HepG2 (cell line): ENCODE results near the gene PTPRM. TPM values are rescaled to one million over a fixed set of nuclear protein-coding genes. Genes with fewer than 3 reads are reported as not detected.
A peak's percentile ranks its signal among the peaks of the same experiment; 100 is the strongest.

Source experiments
- CEBPB ChIP-seq: IDR thresholded peaks from 2 replicates; pipeline ENCODE4 v1.6.1; 2011; ENCODE audit warnings: low read depth, low read length, improper control_type of control experiment, borderline replicate concordance
- FOXJ3 ChIP-seq: sonication (generic); formaldehyde crosslinking; IDR thresholded peaks from 2 replicates; pipeline ENCODE4 v1.4.0; 2020; ENCODE audit warnings: missing genetic modification reagents, mild to moderate bottlenecking, borderline replicate concordance
- GZF1 ChIP-seq: sonication (generic); formaldehyde crosslinking; IDR thresholded peaks from 2 replicates; pipeline ENCODE4 v1.5.1; 2020; ENCODE audit warnings: mild to moderate bottlenecking, missing genetic modification reagents
- HDAC2 ChIP-seq: sonication (generic); formaldehyde crosslinking; IDR thresholded peaks from 2 replicates; pipeline ENCODE4 v1.4.0; 2020; ENCODE audit warnings: missing genetic modification reagents
- ISL2 ChIP-seq: sonication (generic); formaldehyde crosslinking; IDR thresholded peaks from 2 replicates; pipeline ENCODE4 v1.5.0; 2020; ENCODE audit warnings: missing genetic modification reagents
- KLF11 ChIP-seq: IDR thresholded peaks from 2 replicates; pipeline ENCODE4 v1.6.1; 2016; ENCODE audit warnings: missing compliant biosample characterization
- MATR3 ChIP-seq: sonication (generic); formaldehyde crosslinking; IDR thresholded peaks from 2 replicates; pipeline ENCODE4 v1.4.0; 2020; ENCODE audit warnings: missing genetic modification reagents
- MBD4 ChIP-seq: IDR thresholded peaks from 2 replicates; pipeline ENCODE4 v1.6.1; 2012; ENCODE audit warnings: low read length, inconsistent platforms, borderline replicate concordance
- NCOA2 ChIP-seq: sonication (generic); formaldehyde crosslinking; IDR thresholded peaks from 2 replicates; pipeline ENCODE4 v1.8.0; 2022; ENCODE audit warnings: inconsistent platforms
- RARA ChIP-seq: IDR thresholded peaks from 2 replicates; pipeline ENCODE4 v1.6.1; 2016; ENCODE audit warnings: missing genetic modification reagents, missing compliant biosample characterization
- RELA ChIP-seq: sonication (generic); formaldehyde crosslinking; IDR thresholded peaks from 2 replicates; pipeline ENCODE4 v1.4.0; 2020; ENCODE audit warnings: missing genetic modification reagents
- SIN3A ChIP-seq: IDR thresholded peaks from 2 replicates; pipeline ENCODE4 v1.6.1; 2011; ENCODE audit warnings: low read depth, mild to moderate bottlenecking, control low read depth, low read length, borderline replicate concordance
- SMARCC2 ChIP-seq: fragments of 450-650 bp; IDR thresholded peaks from 2 replicates; pipeline ENCODE4 v1.6.1; 2017; ENCODE audit warnings: antibody characterized with exemption, mild to moderate bottlenecking
- SOX13 ChIP-seq, 3 experiments: fragments of 450-650 bp in 1 of 3; sonication (generic) in 1 of 3; formaldehyde crosslinking in 1 of 3; IDR thresholded peaks in 2 of 3; conservative IDR thresholded peaks in 1 of 3; 2 replicates each; pipeline versions ENCODE4 v1.5.0 to v1.6.1; 2016 to 2020; ENCODE audit warnings: antibody characterized with exemption in 1 of 3, mild to moderate bottlenecking in 1 of 3, missing compliant biosample characterization in 1 of 3, missing genetic modification reagents in 1 of 3, moderate library complexity in 1 of 3
- ZBTB7B ChIP-seq: sonication (generic); formaldehyde crosslinking; IDR thresholded peaks from 2 replicates; pipeline ENCODE4 v1.4.0; 2020; ENCODE audit warnings: missing genetic modification reagents
- ZFP1 ChIP-seq: IDR thresholded peaks from 2 replicates; pipeline ENCODE4 v1.6.1; 2016
- ZNF256 ChIP-seq: sonication (generic); formaldehyde crosslinking; conservative IDR thresholded peaks from 2 replicates; pipeline ENCODE4 v1.4.0; 2020; ENCODE audit warnings: missing genetic modification reagents
- ZNF292 ChIP-seq: sonication (generic); formaldehyde crosslinking; IDR thresholded peaks from 2 replicates; pipeline ENCODE4 v1.8.1; 2022; ENCODE audit warnings: mild to moderate bottlenecking, low read depth, missing genetic modification reagents, borderline replicate concordance
- ZNF496 ChIP-seq: sonication (generic); formaldehyde crosslinking; IDR thresholded peaks from 2 replicates; pipeline ENCODE4 v1.8.1; 2023; ENCODE audit warnings: mild to moderate bottlenecking, moderate library complexity, missing genetic modification reagents; ENCODE audit not compliant: insufficient replicate concordance
- ZNF572 ChIP-seq: sonication (generic); formaldehyde crosslinking; IDR thresholded peaks from 2 replicates; pipeline ENCODE4 v1.5.1; 2020; ENCODE audit warnings: mild to moderate bottlenecking, missing genetic modification reagents
- ZNF720 ChIP-seq: sonication (generic); formaldehyde crosslinking; IDR thresholded peaks from 2 replicates; pipeline ENCODE4 v1.4.0; 2020; ENCODE audit warnings: missing genetic modification reagents
- ZNF773 ChIP-seq: sonication (generic); formaldehyde crosslinking; IDR thresholded peaks from 2 replicates; pipeline ENCODE4 v1.4.0; 2020; ENCODE audit warnings: missing genetic modification reagents, borderline replicate concordance
- ZSCAN29 ChIP-seq: sonication (generic); formaldehyde crosslinking; conservative IDR thresholded peaks from 2 replicates; pipeline ENCODE4 v1.4.0; 2020; ENCODE audit warnings: mild to moderate bottlenecking, missing genetic modification reagents
- polyA plus RNA-seq, 8 experiments: library from polyadenylated mRNA; depleted of rRNA in 3 of 8; stranded (reverse) in 7 of 8; unstranded in 1 of 8; fragments of >200 nt; fragmentation: Illumina TruSeq in 4 of 8; extraction: Trizol in 4 of 8; gene quantifications; 2 replicates each; pipeline versions ENCODE4 v1.2.1 to v1.2.3, GENCODE V29; 2011 to 2016; ENCODE audit warnings: low read depth in 4 of 8, missing spikeins in 1 of 8, mixed read lengths in 1 of 8; ENCODE audit not compliant: insufficient read depth in 1 of 8
- total RNA-seq, 5 experiments: library from RNA; depleted of rRNA; stranded (reverse); fragments of >200 nt; fragmentation: Illumina TruSeq; extraction: Trizol; gene quantifications; 2 replicates each; pipeline ENCODE4 v1.2.3, GENCODE V29; 2016; ENCODE audit warnings: low read depth in 1 of 5
- TF ChIP-seq, protein P1 (sequence below): conservative IDR thresholded peaks from 2 replicates; pipeline ENCODE4 v1.6.1; 2018; ENCODE audit warnings: missing genetic modification reagents
- TF ChIP-seq, protein P2 (sequence below): sonication (generic); formaldehyde crosslinking; IDR thresholded peaks from 2 replicates; pipeline ENCODE4 v1.4.0; 2020; ENCODE audit warnings: missing genetic modification reagents
- TF ChIP-seq, protein P3 (sequence below): sonication (generic); formaldehyde crosslinking; IDR thresholded peaks from 2 replicates; pipeline ENCODE4 v1.4.0; 2020; ENCODE audit warnings: mild to moderate bottlenecking, missing genetic modification reagents

Gene PTPRM
- total and polyA plus RNA-seq, 2 of the 13 experiments (the other 11 are each of a cell fraction or from before 2014, with no cell fraction given) = 12.6 to 108 TPM

DNA sequence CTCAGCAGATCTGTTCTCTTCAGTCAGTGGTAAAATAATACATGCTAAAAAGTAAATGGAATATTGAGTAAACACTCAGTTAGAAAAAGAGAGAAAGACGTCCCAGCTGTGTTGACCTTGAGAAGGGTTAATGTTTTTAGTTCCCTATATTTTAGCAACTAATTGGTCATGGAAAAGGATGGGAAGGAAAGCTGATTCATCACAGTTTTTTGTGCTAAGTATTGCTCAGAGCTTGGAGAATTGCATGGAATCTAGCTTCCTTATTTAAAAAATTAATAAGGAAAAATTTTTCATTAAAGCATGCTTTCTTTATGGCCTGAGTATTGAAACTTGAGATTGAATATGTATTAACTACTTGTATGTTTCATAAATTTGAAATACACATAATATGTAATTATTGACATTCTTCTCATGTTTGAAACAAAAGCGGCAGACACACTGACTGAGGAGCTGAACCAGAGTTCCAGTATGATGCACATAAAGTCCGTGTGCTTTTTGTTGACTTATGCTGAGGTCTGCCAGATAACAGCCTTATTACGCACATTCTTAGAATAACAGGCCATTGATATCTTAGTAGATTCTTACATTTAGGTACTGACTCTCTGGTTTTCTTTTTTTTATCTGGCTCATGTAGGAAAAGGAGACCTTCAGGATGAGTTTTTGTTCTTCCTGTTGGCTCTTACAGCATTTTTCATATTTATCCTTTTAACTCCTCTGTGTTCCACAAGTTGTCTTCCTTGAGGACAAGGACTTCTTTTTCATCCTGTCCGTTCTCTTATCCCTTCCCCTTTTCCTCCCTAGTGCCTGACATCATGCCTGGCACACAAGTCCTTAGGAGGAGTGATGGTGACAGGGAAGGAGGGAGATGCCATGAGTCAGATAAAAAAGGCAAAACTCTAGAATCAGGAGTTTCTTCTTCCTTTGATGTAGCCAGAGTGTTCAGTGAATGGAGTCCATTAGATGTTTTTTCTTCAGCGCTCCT is 194.1 kb downstream of the PTPRM start (continued):
- TF ChIP-seq SMARCC2 (no peak), SOX13 (IDR thresholded peaks at IDR 0.05) (no peak), SOX13 (CRISPR knock-in tag; conservative IDR thresholded peaks at IDR 0.05 in 1 of 2, IDR thresholded peaks at IDR 0.05 in 1 of 2) (peak in 1 of 2 experiments; percentile 60; a peak in 1 of 4 replicates), KLF11 (CRISPR knock-in tag) (no peak), ISL2 (CRISPR knock-in tag) (peak; percentile 54), HDAC2 (CRISPR knock-in tag) (0 out of 2 replicates have a peak, but pooled peaks have one; percentile 30), ZNF572 (no peak), ZNF292 (CRISPR knock-in tag) (no peak), GZF1 (CRISPR knock-in tag) (no peak), ZNF256 (CRISPR knock-in tag) (no peak), ZSCAN29 (CRISPR knock-in tag) (0 out of 2 replicates have a peak, but pooled peaks have one; percentile 29), FOXJ3 (no peak), ZNF496 (CRISPR knock-in tag) (no peak), ZNF773 (CRISPR knock-in tag) (no peak), ZFP1 (CRISPR knock-in tag) (no peak), NCOA2 (no peak; the same call in 1 of the 2 replicates), MATR3 (no peak), ZBTB7B (CRISPR knock-in tag) (no peak), RARA (CRISPR knock-in tag) (peak; percentile 22; the same call in 1 of the 2 replicates), SIN3A (no peak), MBD4 (no peak), CEBPB (no peak), ZNF720 (CRISPR knock-in tag) (no peak), RELA (CRISPR knock-in tag) (no peak)
- TF ChIP-seq, protein P1, sequence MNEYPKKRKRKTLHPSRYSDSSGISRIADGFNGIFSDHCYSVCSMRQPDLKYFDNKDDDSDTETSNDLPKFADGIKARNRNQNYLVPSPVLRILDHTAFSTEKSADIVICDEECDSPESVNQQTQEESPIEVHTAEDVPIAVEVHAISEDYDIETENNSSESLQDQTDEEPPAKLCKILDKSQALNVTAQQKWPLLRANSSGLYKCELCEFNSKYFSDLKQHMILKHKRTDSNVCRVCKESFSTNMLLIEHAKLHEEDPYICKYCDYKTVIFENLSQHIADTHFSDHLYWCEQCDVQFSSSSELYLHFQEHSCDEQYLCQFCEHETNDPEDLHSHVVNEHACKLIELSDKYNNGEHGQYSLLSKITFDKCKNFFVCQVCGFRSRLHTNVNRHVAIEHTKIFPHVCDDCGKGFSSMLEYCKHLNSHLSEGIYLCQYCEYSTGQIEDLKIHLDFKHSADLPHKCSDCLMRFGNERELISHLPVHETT = no peak
- TF ChIP-seq, protein P2, sequence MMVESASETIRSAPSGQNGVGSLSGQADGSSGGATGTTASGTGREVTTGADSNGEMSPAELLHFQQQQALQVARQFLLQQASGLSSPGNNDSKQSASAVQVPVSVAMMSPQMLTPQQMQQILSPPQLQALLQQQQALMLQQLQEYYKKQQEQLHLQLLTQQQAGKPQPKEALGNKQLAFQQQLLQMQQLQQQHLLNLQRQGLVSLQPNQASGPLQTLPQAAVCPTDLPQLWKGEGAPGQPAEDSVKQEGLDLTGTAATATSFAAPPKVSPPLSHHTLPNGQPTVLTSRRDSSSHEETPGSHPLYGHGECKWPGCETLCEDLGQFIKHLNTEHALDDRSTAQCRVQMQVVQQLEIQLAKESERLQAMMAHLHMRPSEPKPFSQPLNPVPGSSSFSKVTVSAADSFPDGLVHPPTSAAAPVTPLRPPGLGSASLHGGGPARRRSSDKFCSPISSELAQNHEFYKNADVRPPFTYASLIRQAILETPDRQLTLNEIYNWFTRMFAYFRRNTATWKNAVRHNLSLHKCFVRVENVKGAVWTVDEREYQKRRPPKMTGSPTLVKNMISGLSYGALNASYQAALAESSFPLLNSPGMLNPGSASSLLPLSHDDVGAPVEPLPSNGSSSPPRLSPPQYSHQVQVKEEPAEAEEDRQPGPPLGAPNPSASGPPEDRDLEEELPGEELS (CRISPR knock-in tag) = peak; percentile 43; the same call in 1 of the 2 replicates
- TF ChIP-seq, protein P3, sequence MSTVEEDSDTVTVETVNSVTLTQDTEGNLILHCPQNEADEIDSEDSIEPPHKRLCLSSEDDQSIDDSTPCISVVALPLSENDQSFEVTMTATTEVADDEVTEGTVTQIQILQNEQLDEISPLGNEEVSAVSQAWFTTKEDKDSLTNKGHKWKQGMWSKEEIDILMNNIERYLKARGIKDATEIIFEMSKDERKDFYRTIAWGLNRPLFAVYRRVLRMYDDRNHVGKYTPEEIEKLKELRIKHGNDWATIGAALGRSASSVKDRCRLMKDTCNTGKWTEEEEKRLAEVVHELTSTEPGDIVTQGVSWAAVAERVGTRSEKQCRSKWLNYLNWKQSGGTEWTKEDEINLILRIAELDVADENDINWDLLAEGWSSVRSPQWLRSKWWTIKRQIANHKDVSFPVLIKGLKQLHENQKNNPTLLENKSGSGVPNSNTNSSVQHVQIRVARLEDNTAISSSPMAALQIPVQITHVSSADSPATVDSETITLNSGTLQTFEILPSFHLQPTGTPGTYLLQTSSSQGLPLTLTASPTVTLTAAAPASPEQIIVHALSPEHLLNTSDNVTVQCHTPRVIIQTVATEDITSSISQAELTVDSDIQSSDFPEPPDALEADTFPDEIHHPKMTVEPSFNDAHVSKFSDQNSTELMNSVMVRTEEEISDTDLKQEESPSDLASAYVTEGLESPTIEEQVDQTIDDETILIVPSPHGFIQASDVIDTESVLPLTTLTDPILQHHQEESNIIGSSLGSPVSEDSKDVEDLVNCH = no peak
